GM19463 (cell line): Measurements from ENCODE around the gene HSFX3.
"Not testable (repeated sequence)": the region's sequence is repeated elsewhere in the genome, so short reads cannot be mapped to it uniquely, and the experiment has no call there.

Experiments used
- ATAC-seq: cut with Tn5 transposase; IDR thresholded peaks from one replicate; pipeline ENCODE4 v1.9.1; 2021; ENCODE audit warnings: mild to moderate bottlenecking, moderate library complexity; ENCODE audit not compliant: unreplicated experiment

HSFX3 gene

DNA sequence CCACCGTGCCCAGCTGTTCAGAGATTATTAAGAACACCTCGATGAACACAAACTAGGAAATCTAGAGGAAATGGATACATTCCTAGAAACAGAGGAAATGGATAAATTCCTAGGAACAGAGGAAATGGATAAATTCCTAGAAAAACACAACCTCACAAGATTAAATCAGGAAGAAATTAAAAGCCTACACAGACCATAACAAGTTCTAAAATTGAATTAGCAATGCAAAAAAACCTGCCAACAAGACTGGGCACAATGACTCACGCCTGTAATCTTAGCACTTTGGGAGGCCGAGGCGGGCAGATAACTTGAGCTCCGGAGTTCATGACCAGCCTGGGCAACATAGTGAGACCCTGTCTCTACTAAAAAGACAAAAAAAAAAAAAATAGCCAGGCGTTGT, 31.5 kb downstream of the HSFX3 start:
- ATAC-seq = no peak

- ATAC-seq = no peak
Measured at GRCh38 chrX:149517308-149517707, 32.4 kb downstream of the HSFX3 start.

DNA sequence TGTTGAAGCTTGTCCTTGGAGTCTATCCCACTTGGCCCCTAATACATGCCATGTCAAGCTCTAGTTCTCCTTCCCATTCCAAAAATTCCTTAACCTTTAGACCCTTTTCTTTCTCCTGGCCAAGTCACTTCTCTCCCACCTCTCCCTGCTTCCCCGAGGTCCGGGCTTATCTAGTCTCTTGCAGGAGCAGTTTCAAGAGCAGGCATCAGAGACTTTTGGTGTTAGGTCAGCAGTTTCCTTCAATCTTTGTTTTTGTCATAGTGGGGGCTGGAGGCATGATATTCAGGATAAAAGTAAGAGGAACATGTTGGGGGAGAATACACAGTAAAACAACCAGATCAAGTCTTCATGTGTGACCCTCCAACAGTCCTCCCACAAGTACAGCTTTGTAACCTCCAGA, 33.1 kb downstream of the HSFX3 start:
- no peak for ATAC-seq

DNA sequence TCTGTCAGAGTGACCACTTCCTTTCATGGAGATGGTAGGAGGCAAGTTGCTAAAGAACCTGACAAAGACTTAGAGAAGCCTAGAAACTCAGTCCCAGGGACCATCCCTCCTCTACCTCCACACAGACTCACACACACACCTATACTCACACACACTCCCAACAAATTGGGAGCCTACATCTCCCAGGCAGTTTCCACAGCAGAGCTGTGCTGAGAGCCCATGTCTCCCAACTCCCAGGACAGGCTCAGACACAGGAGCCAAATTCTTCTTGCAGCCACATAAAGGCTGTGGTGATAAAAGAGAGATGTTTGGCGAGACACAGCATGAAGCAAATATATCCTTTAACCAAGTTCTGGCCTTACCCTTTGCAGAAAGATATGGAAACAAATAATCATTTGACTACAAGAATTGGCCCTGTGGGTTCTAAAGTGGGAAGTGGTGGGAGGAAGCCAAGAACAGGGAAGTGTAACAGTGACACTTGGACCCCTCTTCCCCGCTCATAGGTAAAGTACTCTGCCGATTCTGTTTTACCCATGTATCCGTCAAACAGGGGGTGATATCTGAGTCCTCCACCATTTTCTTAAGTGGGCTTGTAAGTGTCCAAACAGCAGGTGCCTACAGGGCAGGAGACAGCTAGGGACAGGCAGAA, 33.6 kb downstream of the HSFX3 start:
- ATAC-seq = no peak

GRCh38 chrX:149513825-149514428, 35.8 kb downstream of the HSFX3 start:
- no peak for ATAC-seq

DNA sequence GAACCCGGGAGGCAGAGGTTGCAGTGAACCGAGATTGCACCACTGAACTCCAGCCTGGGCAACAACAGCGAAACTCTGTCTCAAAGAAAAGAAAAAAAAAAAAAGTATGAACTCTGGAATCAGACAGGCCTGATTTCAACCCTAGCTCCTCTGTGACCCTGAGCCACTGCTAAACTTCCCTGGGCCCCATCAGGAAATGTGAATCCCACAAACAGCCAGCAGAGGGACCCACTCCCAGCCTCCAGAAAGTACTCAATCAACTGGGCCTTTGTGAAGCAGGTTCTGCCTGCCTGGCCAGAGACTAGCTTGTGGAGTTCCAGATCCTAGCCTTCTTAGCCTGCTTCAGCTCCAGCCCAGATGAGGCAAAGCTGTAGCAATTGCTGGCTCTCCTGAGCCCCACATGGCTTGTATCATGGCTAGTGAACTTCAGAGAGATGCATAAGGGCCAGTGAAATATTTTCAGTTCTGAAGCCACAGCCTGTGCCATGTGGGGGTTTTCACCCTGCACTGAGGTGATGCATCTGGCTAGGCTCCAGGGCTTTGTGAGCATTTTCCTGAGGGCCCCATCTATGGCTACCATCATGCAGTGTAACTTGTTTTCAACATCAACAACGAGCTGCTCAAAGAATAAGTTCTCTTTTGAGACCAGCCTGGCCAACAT, 37.4 kb downstream of the HSFX3 start:
- ATAC-seq = peak; percentile 81

DNA sequence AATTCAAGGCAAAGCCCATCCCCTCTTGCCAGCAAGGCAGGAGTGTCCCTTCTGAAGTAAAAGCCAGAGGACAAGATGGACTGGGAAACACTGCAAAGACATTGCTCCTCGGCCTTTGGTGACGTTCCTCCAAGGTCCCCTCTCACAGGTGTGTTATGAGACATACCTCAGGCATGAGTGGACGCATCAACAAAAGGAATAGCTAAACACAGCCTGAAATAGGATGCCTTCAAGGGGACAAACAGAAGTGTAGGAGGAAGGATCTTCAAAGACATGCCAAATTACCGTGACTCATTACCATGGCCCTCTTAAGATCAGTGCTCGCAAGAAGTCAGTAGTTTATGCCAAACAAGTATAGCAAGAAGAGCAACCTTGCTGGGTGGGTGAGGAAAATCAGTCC, 38.6 kb downstream of the HSFX3 start:
- ATAC-seq = no peak

- peak; percentile 32 for ATAC-seq
Measured at GRCh38 chrX:149510386-149510785, 39.3 kb downstream of the HSFX3 start.

GRCh38 chrX:149508467-149508866, 41.3 kb downstream of the HSFX3 start:
- no peak for ATAC-seq

DNA sequence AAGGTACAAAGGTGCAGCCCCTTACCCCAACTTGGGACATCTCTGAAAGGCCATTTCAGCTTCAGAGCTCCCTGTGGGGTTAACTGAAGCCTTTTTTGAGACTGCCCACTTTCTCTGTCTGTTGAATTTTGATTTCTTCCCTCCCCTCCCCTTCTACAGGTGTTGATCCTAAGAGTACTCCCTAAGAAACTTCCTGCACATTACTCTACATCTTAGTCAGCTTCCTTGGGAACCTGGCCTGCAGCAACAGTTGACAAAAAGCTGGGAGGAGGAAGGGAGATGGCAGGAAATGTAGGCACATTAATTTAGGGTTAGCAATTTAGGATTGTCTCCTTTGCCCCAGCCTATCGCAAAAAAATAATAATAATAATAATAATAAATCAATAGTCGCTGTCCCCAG, 43.4 kb downstream of the HSFX3 start:
- no peak for ATAC-seq

DNA sequence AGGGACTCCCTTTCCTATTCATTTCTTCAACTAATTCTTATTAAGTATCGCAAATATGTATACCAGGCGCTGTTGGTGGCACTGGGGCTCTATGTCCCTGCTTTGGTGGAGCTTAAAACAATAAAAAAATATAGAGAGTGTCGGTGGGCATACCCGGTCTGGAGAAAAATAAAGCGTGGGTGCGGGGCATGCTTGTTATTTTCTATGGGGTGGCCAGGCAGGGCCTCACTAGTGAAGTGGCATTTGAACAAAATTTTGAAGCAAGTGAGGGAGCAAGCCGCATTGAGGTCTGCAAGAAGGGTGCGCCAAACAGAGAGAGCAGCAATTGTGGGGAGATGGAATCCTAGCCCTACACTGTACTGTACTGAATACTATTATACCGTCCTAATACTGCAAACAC, 44.1 kb downstream of the HSFX3 start:
- ATAC-seq = no peak

- peak; percentile 71 for ATAC-seq
Measured at GRCh38 chrX:149504915-149505651, 44.6 kb downstream of the HSFX3 start, which contains the start of gene IDS. IDS (minus strand) TSS chrX:149505306; CDS start chrX:149505137, 169 bp downstream.

GRCh38 chrX:149504226-149504914, 45.4 kb downstream of the HSFX3 start:
- ATAC-seq = peak; percentile 36

DNA sequence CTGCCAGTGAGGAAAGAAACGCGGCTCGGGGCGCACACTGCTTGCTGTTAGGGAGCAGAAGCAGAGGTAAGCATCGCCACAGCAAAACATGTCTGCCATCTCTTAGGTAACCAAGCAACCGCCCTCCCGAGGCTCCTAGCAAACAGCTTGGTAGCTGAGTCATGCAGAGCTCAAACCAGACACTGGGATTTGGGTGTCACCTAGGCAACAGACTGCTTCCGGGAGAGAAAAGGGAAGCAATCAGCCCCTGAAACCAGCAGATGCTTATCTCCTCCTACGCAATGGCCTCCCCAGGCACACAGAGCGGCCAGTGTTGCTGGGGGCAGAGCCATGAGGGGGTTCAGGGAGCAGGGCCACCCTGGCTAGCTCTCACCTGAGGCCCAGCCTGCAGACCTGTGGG, 46.3 kb downstream of the HSFX3 start:
- ATAC-seq = peak; percentile 57

DNA sequence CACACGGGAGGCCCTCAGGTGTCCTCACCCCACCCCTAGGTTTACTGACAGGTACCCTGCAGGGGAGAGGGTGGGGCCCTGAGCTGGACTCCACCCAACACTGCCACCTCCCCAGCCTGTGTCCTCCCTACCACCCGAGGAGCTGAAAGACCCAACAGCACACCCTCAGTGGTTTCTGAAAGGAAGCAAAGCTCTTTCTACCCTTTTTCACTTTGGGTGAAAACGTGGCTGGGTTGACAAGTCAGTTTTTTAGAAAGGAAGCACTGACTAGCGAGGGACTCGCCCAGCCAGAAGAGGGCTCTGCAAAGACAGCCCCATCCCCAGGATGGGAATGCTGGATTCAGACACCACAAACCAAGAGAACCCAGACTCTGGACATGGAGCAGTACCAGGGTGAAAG, 46.8 kb downstream of the HSFX3 start:
- ATAC-seq = not testable (repeated sequence)

- ATAC-seq = no peak
Measured at GRCh38 chrX:149499766-149500165, 50.0 kb downstream of the HSFX3 start.

DNA sequence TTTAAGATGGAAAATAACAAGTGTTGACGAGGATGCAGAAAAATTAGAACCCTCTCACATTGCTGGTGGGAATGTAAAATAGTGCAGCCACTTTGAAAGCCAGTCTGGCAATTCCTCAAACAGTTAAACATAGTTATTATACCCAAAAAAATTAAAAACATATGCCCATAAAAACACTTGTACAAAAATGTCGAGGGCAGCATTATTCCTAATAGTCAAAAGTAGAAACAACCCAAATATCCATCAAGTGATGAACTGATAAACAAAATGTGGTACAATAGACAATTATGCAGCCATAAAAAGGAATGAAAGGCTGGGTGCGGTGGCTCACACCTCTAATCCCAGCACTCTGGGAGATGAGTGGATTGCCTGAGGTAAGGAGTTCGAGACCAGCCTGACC, 51.0 kb downstream of the HSFX3 start:
- ATAC-seq = no peak
